Parathyroid adenoma (tissue), 2 donors: ENCODE data around the gene NKX2-8.
A peak's percentile ranks its signal among the peaks of the same experiment; 100 is the strongest.

ENCODE experiments used
- H2AFZ ChIP-seq: fragments of 300-600 bp; sonication (generic); one replicate; pipeline ENCODE4 v1.7.0; 2017; ENCODE audit warnings: antibody characterized with exemption, mild to moderate bottlenecking
- H3K27ac ChIP-seq: fragments of 300-600 bp; sonication (generic); one replicate; pipeline ENCODE4 v1.7.0; 2017
- H3K27me3 ChIP-seq: fragments of 300-600 bp; sonication (generic); one replicate; pipeline ENCODE4 v1.7.0; 2017; ENCODE audit warnings: low read length; ENCODE audit not compliant: control insufficient read depth, insufficient read depth
- H3K36me3 ChIP-seq: fragments of 300-600 bp; sonication (generic); one replicate; pipeline ENCODE4 v1.7.0; 2017; ENCODE audit warnings: low read length; ENCODE audit not compliant: control insufficient read depth, insufficient read depth
- H3K4me1 ChIP-seq: fragments of 300-600 bp; sonication (generic); one replicate; pipeline ENCODE4 v1.7.0; 2017; ENCODE audit warnings: control low read depth
- H3K4me2 ChIP-seq: fragments of 300-600 bp; sonication (generic); one replicate; pipeline ENCODE4 v1.7.0; 2017; ENCODE audit warnings: low read length
- H3K4me3 ChIP-seq: fragments of 300-600 bp; sonication (generic); one replicate; pipeline ENCODE4 v1.7.0; 2017; ENCODE audit warnings: low read depth, low read length
- H3K79me2 ChIP-seq: fragments of 300-600 bp; sonication (generic); one replicate; pipeline ENCODE4 v1.7.0; 2017; ENCODE audit warnings: control low read depth
- H3K9ac ChIP-seq: fragments of 300-600 bp; sonication (generic); one replicate; pipeline ENCODE4 v1.7.0; 2017; ENCODE audit warnings: mild to moderate bottlenecking
- H3K9me3 ChIP-seq: fragments of 300-600 bp; sonication (generic); one replicate; pipeline ENCODE4 v1.7.0; 2017; ENCODE audit warnings: low read length; ENCODE audit not compliant: control insufficient read depth
- TF ChIP-seq, protein P1 (sequence below): fragments of 300-600 bp; sonication (generic); IDR thresholded peaks from one replicate; pipeline ENCODE4 v1.7.0; 2017; ENCODE audit warnings: antibody characterized with exemption, mild to moderate bottlenecking
- donor health status: primary hyperparathyroidism.

NKX2-8 gene

DNA sequence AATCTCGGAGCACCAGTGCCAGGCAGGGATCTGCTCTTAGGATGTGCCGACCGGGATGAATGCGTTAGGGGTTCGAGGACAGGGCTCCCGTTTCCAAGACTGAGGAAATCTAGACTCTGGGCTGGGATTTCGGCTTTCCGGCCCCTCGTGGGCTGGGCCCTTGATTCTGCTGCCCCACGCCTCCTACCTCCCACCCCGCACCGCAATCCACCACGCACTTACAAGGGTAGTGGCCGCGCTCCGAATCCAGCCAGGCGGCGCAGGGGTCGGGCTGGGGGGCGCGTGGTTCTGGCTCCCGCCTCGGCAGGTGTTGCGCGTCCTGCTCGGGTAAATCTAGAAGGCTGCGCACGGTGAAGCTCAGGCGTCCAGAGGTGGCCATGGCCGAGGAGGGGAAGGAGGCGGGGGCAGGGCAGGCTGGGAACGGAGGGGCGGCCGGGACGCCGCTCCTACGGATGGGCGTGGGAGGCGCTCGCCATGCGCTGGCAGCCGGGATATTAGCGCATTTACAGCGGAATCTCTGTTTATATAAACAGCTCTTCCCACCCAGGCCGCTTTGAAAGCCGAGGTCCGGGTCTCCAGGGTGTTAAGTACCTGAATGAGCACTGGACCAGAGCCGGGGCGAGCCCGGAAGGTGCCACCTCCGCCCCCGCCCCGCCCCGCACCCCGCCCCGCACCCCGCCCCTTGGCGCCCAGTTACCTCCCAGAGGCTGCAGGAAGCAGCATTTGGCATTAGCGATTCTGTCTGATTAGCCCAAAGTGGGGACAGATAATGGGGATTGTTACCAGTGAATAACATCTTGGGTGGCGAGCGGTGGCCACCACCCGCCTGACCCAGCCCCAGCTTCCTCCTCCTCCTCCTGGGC lies at the start of gene NKX2-8:
NKX2-8 (minus strand) TSS at position 604 of the 863 bp plus-strand sequence; CDS start at position 379, 225 bp downstream.
- no peaks in the 10 kb centered on the region for H3K36me3 ChIP-seq
- no peaks in the 10 kb centered on the region for H3K4me1 ChIP-seq
- peak within 1 kb of the TSS; percentile 79 for H3K4me2 ChIP-seq
- no peak within 1 kb of the TSS for H3K9ac ChIP-seq
- H3K79me2 ChIP-seq = no peaks in the 10 kb centered on the region
- no peaks in the 10 kb centered on the region for H3K9me3 ChIP-seq
- H3K4me3 ChIP-seq = peak within 1 kb of the TSS; percentile 50
- TF ChIP-seq, protein P1, sequence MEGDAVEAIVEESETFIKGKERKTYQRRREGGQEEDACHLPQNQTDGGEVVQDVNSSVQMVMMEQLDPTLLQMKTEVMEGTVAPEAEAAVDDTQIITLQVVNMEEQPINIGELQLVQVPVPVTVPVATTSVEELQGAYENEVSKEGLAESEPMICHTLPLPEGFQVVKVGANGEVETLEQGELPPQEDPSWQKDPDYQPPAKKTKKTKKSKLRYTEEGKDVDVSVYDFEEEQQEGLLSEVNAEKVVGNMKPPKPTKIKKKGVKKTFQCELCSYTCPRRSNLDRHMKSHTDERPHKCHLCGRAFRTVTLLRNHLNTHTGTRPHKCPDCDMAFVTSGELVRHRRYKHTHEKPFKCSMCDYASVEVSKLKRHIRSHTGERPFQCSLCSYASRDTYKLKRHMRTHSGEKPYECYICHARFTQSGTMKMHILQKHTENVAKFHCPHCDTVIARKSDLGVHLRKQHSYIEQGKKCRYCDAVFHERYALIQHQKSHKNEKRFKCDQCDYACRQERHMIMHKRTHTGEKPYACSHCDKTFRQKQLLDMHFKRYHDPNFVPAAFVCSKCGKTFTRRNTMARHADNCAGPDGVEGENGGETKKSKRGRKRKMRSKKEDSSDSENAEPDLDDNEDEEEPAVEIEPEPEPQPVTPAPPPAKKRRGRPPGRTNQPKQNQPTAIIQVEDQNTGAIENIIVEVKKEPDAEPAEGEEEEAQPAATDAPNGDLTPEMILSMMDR = no peak
- H3K27me3 ChIP-seq = peaks cover 7% of the 10 kb centered on the region
- H3K27ac ChIP-seq = peak within 1 kb of the TSS; percentile 41
- H2AFZ ChIP-seq = peak within 1 kb of the TSS; percentile 92

DNA sequence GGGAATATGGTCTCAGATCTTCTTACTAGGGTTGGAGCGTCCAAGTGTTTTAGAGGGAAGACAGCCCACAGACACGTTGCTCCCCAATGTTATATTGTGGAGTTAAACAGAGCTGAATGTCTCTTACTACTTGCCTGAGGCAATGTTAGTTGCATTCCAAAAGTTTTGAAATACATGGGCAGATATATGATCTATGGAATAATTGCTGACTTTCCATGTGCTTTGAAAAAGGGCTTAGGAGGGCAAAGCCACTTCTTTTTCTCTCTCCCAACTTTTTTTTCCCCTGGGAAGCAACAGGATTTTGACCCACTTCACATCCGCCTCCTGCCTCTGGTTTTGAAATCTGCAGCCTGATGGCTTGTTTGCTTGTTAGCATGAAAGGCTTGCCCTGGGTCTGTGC lies 45.6 kb upstream of the NKX2-8 start:
- TF ChIP-seq, protein P1 = no peak
- H3K9me3 ChIP-seq = no peaks in the 10 kb centered on the region
- H3K36me3 ChIP-seq = no peaks in the 10 kb centered on the region
- H3K79me2 ChIP-seq = no peaks in the 10 kb centered on the region
- H3K4me2 ChIP-seq = no peak overlapping the region
- no peaks in the 10 kb centered on the region for H3K27me3 ChIP-seq
- H3K4me3 ChIP-seq = no peak overlapping the region
- H3K27ac ChIP-seq = no peak overlapping the region
- H2AFZ ChIP-seq = no peak overlapping the region
- no peaks in the 10 kb centered on the region for H3K4me1 ChIP-seq
- no peak overlapping the region for H3K9ac ChIP-seq

DNA sequence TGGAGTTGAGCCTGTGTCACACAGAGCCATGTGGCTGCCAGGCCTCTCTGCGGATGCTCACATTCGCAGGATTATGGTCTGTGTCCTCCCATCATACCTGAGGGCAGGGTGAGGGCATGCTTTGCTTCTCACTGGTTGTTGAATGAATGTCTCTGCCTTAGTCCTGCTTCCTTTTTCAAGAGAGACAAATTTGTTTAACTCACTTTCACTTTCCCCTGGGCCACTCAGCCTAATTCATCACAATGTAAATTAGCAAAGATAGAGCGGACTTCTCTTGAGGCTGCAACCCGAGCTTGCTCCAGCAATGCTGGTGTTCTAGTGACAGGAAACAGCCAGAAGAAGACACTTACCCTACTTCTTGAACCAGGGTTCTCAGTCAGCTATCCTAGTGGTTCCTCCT lies 43.7 kb upstream of the NKX2-8 start:
- Histone ChIP-seq H3K36me3 (no peaks in the 10 kb centered on the region), H3K4me3 (no peak overlapping the region), H3K4me2 (no peak overlapping the region), H3K79me2 (no peaks in the 10 kb centered on the region), H3K4me1 (no peaks in the 10 kb centered on the region), H3K9me3 (no peaks in the 10 kb centered on the region), H2AFZ (no peak overlapping the region), H3K27me3 (no peaks in the 10 kb centered on the region), H3K27ac (no peak overlapping the region), H3K9ac (no peak overlapping the region)
- TF ChIP-seq, protein P1 = no peak

DNA sequence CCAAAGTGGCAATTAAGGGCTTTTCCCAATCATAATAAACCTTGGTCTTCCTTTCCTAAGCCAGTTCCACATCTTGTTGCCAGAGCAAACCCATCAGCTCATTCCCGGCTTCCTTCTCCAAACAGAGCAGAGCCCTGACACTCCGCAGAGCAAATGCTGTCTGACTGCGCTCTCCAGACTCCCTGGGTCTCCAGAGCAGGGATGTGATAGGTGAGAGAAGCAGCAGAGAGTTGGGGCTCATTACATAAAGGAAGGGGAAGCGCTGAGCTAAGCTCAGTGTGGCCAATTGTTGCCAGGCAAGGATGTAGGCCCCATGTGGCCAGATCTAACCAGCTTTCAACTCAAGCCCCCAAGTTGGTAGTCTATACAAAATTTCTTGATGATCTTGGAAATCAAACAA lies 43.0 kb upstream of the NKX2-8 start:
- H3K27me3 ChIP-seq = no peaks in the 10 kb centered on the region
- H3K4me2 ChIP-seq = no peak overlapping the region
- no peak overlapping the region for H3K4me3 ChIP-seq
- no peaks in the 10 kb centered on the region for H3K79me2 ChIP-seq
- no peak overlapping the region for H3K9ac ChIP-seq
- H3K27ac ChIP-seq = no peak overlapping the region
- TF ChIP-seq, protein P1 = no peak
- no peaks in the 10 kb centered on the region for H3K9me3 ChIP-seq
- no peaks in the 10 kb centered on the region for H3K36me3 ChIP-seq
- H2AFZ ChIP-seq = no peak overlapping the region
- no peaks in the 10 kb centered on the region for H3K4me1 ChIP-seq

DNA sequence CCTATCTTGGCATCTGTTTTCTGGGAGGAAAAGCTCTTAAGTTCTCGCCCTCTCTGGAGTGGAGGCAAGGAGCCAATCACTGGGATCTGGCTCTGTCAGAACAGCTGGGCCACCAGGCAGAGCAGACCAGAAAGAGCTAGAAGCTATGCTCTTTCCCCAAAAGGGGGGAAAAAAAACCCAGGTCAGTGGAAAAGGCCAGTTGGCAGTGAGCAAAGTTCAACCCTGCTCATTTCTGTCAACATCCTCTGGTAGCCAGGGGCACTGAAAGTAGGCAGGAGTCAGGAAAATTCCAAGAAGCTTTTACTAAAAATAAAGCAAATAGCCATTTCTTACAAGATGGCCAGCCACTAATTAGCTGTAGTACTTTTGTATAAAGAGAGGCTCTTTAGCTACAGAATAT lies 42.6 kb upstream of the NKX2-8 start:
- H3K27me3 ChIP-seq = no peaks in the 10 kb centered on the region

More for the DNA sequence above, 42.6 kb upstream of the NKX2-8 start:
- Histone ChIP-seq H3K9me3 (no peaks in the 10 kb centered on the region), H3K4me2 (no peak overlapping the region), H3K79me2 (no peaks in the 10 kb centered on the region), H3K27ac (no peak overlapping the region), H3K4me3 (no peak overlapping the region), H3K36me3 (no peaks in the 10 kb centered on the region), H2AFZ (no peak overlapping the region), H3K4me1 (no peaks in the 10 kb centered on the region), H3K9ac (no peak overlapping the region)
- TF ChIP-seq, protein P1 = no peak
